Peyer's patch (tissue), 4 donors: ENCODE measurements around the gene NBPF4. TPM values are rescaled to one million over a fixed set of nuclear protein-coding genes. Genes with fewer than 3 reads are reported as not detected.

ENCODE experiments used
- DNase-seq, 3 donors: peaks; one replicate each; pipeline ENCODE4 v3.0.0-alpha.2; 2017 to 2019
- H3K27ac ChIP-seq, 4 donors: fragments of 200-600 bp; sonication (generic); one replicate each; pipeline ENCODE4 v1.5.1; 2016 to 2019
- H3K27me3 ChIP-seq, 2 donors: fragments of 200-600 bp; sonication (generic); one replicate each; pipeline ENCODE4 v1.5.1; 2019
- H3K36me3 ChIP-seq, 3 donors: fragments of 200-600 bp; sonication (generic); one replicate each; pipeline ENCODE4 v1.5.1; 2016 to 2019
- H3K4me1 ChIP-seq, 4 donors: fragments of 200-600 bp; sonication (generic); one replicate each; pipeline ENCODE4 v1.5.1; 2016 to 2019
- H3K4me3 ChIP-seq, 4 donors: fragments of 200-600 bp; sonication (generic); 1 replicate in 3 of 4; 2 replicates in 1 of 4; pipeline ENCODE4 v1.5.1; 2016 to 2019; ENCODE audit warnings: mild to moderate bottlenecking in 1 of 4
- H3K9me3 ChIP-seq, 4 donors: fragments of 200-600 bp; sonication (generic); one replicate each; pipeline ENCODE4 v1.5.1; 2016 to 2019; ENCODE audit warnings: mild to moderate bottlenecking in 1 of 4
- POLR2A ChIP-seq, 2 donors: fragments of 450-650 bp; IDR thresholded peaks; one replicate each; pipeline ENCODE4 v1.5.1; 2017; ENCODE audit warnings: antibody characterized with exemption in 2 of 2, mild to moderate bottlenecking in 2 of 2, moderate library complexity in 2 of 2
- total RNA-seq, 4 donors: library from RNA; depleted of rRNA; stranded (reverse); fragments of >200 nt; gene quantifications; one replicate each; pipeline ENCODE4 v1.1.0, GENCODE V29; 2016
- TF ChIP-seq, protein P1 (sequence below), 6 experiments: fragments of 450-650 bp in 4 of 6; fragments of 200-600 bp in 2 of 6; sonication (generic) in 1 of 6; IDR thresholded peaks; one replicate each; pipeline ENCODE4 v1.5.1; 2017 to 2019; ENCODE audit warnings: antibody characterized with exemption in 6 of 6, mild to moderate bottlenecking in 3 of 6, moderate library complexity in 1 of 6

Gene NBPF4
- total RNA-seq, 4 donors from 2014 or later: 1.7 to 5.3 (median 3.7) TPM

DNA sequence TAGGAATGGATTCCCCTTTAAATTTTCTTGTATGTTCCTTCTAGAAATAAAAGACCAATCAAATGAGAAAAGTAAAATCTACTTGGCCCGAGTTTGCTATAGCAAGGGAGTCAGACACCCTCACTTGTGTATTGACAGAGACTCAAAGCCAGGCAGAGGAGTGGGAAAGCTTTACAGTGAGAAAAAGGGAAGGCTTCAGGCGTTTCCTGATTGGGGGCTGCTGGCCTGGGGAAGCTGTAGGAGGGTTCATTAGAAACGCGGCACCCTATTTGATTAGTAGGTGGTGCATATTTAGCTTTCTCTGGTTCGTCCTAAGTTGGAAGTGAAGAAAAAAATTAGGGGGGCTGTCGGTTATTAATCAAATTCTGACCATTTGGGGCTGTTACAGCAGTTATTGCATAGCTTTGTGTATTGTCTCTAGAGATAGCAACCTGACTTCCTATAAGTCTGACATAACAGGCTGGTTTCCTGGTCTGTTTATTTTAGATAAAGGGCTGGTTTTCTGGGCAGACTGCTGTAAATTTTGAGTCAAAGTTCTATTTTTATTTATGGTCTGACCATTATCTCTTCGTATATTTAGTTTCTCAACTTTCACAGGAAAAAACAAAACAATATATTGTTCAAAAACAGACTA, 53.8 kb downstream of the NBPF4 start:
- no peak for DNase-seq
- no peak overlapping the region for H3K27ac ChIP-seq
- H3K27me3 ChIP-seq: no peaks in the 10 kb centered on the region
- TF ChIP-seq, protein P1, sequence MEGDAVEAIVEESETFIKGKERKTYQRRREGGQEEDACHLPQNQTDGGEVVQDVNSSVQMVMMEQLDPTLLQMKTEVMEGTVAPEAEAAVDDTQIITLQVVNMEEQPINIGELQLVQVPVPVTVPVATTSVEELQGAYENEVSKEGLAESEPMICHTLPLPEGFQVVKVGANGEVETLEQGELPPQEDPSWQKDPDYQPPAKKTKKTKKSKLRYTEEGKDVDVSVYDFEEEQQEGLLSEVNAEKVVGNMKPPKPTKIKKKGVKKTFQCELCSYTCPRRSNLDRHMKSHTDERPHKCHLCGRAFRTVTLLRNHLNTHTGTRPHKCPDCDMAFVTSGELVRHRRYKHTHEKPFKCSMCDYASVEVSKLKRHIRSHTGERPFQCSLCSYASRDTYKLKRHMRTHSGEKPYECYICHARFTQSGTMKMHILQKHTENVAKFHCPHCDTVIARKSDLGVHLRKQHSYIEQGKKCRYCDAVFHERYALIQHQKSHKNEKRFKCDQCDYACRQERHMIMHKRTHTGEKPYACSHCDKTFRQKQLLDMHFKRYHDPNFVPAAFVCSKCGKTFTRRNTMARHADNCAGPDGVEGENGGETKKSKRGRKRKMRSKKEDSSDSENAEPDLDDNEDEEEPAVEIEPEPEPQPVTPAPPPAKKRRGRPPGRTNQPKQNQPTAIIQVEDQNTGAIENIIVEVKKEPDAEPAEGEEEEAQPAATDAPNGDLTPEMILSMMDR (IDR thresholded peaks at IDR 0.05): no peak
- TF ChIP-seq POLR2A (IDR thresholded peaks at IDR 0.05): no peak
- H3K36me3 ChIP-seq: peaks cover 0 to 23% (median 0%) of the 10 kb centered on the region in 3 donors
- no peak overlapping the region for H3K4me3 ChIP-seq
- H3K9me3 ChIP-seq: peaks cover 0 to 5% (median 0%) of the 10 kb centered on the region in 4 donors
- no peaks in the 10 kb centered on the region for H3K4me1 ChIP-seq

- DNase-seq: no peak
- H3K27ac ChIP-seq: no peak overlapping the region
Measured at GRCh38 chr1:108188801-108189200, 55.1 kb downstream of the NBPF4 start.

DNA sequence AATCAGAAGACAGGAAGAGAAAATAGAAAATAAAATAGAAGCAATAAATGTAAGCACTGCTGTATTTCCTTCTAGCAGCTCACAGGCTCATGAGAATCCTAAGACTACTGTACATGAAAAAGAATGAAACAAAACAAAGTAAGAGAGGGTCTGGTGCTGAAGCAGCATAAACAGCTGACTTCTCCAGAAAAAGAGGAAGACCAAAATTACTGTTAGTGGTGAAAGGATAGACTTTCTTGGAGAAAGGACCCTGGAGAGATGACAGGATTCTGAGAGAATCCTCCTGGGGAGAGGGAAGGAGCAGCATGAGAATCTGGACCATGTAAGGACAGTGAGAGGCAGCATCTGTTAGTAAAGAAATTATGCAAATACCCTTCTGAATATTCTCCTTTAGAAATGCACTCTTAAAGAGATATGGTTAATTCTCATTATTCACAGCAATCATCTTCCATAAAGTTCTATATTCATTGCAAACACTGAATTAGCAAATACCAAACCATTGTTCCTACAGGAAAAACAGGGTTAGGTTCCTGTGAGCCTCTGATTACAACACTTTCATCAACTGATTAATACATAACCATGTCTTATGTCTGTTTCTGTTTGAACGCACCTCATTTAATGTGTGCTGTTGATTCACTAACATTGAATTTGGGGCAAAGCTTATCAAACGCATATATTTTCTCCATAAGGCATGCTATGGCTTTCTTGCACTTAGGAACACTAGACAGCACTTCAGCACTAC, 60.7 kb downstream of the NBPF4 start:
- Histone ChIP-seq H3K27me3 (no peaks in the 10 kb centered on the region), H3K9me3 (no peaks in the 10 kb centered on the region), H3K36me3 (peaks cover 0 to 52% (median 0%) of the 10 kb centered on the region in 3 donors), H3K4me3 (no peak overlapping the region), H3K27ac (no peak overlapping the region), H3K4me1 (peaks cover 0 to 9% (median 3%) of the 10 kb centered on the region in 4 donors)
- DNase-seq: no peak
- TF ChIP-seq, protein P1 (IDR thresholded peaks at IDR 0.05): no peak
- TF ChIP-seq POLR2A (IDR thresholded peaks at IDR 0.05): no peak

More at GRCh38 chr1:108188801-108189200, 55.1 kb downstream of the NBPF4 start:
- peaks cover 0 to 5% (median 0%) of the 10 kb centered on the region in 4 donors for H3K9me3 ChIP-seq
- no peak overlapping the region for H3K4me3 ChIP-seq
- no peaks in the 10 kb centered on the region for H3K4me1 ChIP-seq
- H3K27me3 ChIP-seq: no peaks in the 10 kb centered on the region
- TF ChIP-seq, protein P1 (IDR thresholded peaks at IDR 0.05): no peak
- no peak for TF ChIP-seq POLR2A (IDR thresholded peaks at IDR 0.05)
- H3K36me3 ChIP-seq: peaks cover 0 to 29% (median 0%) of the 10 kb centered on the region in 3 donors

GRCh38 chr1:108179018-108179417, 64.9 kb downstream of the NBPF4 start:
- Histone ChIP-seq H3K36me3 (peaks cover 0 to 68% (median 0%) of the 10 kb centered on the region in 3 donors), H3K4me3 (no peak overlapping the region), H3K27ac (no peak overlapping the region), H3K9me3 (peaks cover 0 to 8% (median 2%) of the 10 kb centered on the region in 4 donors), H3K27me3 (no peaks in the 10 kb centered on the region), H3K4me1 (peaks cover 0 to 9% (median 3%) of the 10 kb centered on the region in 4 donors)
- TF ChIP-seq, protein P1 (IDR thresholded peaks at IDR 0.05): no peak
- no peak for TF ChIP-seq POLR2A (IDR thresholded peaks at IDR 0.05)
- DNase-seq: no peak

Other genes with a start within 250 kb of the NBPF4 start
- gene SLC25A24, start 43.7 kb downstream of the NBPF4 start, total RNA-seq: 100 to 1,000 TPM in 1 of 4 donors, 10 to 100 TPM in 3; 30.5 to 108 (median 62.2) TPM
- gene NBPF6, start 206.3 kb upstream of the NBPF4 start, total RNA-seq: 1 to 10 TPM in 3 of 4 donors, under 1 TPM in 1; 0.76 to 3.7 (median 3.5) TPM